Stimulated activated CD8-positive, alpha-beta memory T cell treated with anti-CD3 and anti-CD28 coated beads, Interleukin-2, amount 100 ng/mL, for 1 hour (primary cell): ENCODE results near the gene RPL15.
A peak's percentile ranks its signal among the peaks of the same experiment; 100 is the strongest.

Experiments
- DNase-seq, 2 donors: peaks; one replicate each; pipeline ENCODE4 v3.0.0-alpha.2; 2020; ENCODE audit warnings: low read depth in 2 of 2

RPL15 gene

DNA sequence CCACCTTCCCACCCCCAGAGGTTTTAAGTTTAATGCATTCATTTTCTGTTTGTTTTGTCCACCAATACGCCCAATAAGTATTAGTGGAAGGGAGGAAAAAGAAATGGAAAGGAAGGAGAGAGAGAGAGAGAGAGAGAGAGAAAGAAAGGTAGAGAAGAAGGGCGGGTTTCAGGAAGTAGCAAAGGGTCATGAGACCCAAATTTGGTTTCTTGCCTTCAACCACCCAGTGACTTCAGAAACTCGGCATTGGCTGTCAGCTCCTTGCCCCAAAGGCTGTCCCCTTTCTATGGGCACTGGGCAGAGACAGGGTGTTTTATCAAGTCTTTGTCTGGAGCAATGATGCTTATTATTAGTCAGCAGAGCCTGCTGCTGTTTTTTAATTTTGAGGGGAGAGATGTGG is 14.7 kb downstream of the RPL15 start:
- DNase-seq, result no peak

DNA sequence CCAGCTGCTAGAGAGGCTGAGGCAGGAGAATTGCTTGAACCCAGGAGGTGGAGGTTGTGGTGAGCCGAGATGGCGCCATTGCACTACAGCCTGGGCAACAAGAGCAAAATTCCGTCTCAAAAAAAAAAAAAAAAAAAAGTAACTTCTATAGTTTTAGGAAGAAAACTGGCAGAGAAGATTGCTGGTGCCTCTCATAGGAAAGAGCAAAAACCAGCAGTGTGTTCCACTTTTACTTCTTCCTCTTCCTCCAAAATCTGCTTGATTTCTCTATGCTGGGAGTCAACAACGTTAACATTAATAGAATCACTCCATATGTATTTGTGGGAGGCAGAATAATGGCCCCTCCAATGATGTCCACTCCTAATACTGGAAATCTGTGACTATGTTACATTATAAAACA is 15.6 kb downstream of the RPL15 start:
- no peak for DNase-seq

GRCh38 chr3:23934253-23934652 is 17.3 kb downstream of the RPL15 start:
- DNase-seq, result no peak

DNA sequence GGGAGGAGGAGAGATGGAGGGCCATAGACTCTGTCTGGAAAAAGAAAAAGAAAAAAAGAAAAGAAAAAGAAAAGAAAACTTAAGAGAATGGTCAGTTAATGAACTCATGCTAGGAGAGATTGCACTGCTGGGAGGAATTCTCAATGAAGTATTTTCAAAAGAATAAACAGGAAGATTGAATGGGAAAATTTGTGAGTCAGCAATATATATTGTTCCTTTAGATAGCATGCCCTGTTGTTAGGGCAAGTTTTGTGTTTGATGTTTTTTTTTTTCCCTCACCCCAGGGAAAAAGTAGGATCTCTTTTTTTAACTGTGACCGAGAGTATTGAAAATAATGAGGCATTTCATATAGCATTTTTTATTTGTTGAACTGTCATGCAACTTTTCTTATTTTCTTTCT is 20.4 kb downstream of the RPL15 start:
- DNase-seq, result no peak

DNA sequence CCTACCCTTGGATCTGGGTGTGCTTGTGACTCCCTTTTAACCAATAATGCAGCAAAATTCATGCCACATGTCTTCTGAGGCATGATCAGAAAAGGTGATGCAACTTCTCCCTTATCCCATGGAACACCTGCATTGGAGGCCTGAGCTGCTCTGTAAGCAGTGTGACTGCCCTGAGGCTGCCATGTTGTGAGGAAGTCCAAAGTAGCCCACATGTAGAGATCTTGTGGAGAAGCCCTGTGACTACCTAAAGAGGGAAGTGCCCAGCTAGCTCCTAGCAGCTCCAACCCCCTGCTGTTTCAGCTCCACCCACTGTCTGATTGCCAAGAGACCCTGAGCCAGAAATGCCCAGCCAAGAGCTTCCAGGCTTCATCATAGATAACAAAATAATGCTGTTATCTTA is 21.8 kb downstream of the RPL15 start:
- no peak for DNase-seq

DNA sequence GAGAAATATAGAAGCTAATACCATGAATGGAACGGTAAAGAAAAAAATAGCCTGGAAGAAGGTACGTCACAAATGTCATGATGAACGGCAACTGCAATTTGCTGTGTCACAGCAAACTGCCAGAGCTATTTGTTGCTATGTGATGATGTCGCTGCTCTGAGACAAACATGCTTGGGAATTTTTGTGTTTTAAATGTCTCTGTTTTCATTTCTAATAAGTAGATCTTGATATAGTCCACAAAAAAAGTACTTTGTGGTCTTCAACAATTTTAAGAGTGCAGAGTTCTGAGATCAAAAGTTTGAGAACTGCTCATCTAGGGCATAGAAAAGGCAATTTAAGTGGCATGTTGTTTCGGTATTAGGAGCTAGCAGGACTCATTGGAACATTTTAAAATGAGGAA is 23.8 kb downstream of the RPL15 start:
- no peak for DNase-seq

DNA sequence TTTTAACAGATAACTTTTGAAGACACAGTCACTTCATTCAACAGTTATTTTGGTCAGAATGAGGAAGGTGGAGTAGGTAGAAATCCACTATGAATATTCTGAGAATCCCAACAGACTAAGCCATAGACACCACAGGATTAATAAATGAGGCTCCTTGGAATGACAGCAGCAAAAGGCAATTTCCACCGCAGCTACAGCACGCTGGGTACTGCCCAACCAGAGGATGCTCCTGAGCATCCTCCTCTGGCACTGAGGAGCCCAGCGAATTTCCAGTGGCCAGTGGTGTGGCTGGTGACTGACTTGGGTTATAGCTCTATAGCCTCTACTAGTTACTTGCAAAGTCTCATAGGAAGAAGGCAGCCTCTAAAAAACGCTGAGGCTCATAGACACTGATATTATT is 24.5 kb downstream of the RPL15 start:
- no peak for DNase-seq

- no peak for DNase-seq
These were observed 25.6 kb downstream of the RPL15 start for GRCh38 chr3:23942546-23942945.

GRCh38 chr3:23944007-23944783 is 27.3 kb downstream of the RPL15 start:
- no peak for DNase-seq

DNA sequence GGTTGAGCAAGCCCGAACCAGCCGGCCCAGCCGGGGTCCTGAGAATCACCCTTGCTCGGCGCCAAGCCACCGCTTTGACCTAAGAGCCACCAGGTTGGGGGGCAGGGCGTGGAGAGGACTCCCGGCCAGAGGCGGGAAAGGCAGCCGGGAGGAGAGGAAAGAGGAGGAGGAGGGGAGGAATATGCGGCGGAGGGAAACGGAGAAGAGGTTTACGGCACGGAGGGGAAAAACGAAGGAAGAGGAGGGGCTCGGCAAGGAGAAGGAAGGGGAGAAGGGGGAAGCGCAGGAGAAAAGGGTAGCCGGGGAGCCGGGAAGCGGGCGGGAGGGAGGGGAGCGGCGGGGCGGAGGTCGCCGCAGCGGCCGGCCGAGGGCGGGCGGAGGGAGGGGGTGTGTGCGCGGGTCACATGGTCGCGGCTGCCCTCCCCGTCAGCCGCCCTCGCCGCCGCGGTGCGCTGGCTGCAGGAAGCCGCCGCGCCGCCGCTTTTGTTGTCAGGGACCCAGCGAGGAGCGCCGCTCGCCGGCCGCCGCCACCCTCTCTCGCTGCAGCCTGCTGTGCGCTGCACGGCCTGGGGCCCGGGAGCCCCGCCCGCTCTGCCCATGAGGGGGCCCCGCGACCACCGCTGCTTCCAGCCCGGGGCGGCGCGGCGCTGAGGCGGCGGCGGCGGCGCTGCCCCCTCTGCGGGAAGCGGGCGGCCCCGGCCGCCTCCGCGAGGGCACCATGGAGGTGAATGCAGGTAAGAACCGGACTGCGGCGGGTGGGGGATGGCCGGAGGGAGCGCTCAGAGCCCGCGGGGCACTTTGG is 28.1 kb downstream of the RPL15 start, which contains the start of gene NR1D2:
TSS of gene NR1D2 (plus strand) at position 426 of the 802 bp plus-strand sequence. CDS start at position 719, 293 bp downstream.
- peak; percentile 63 to 66 for DNase-seq

GRCh38 chr3:23945663-23945912 is 28.7 kb downstream of the RPL15 start:
- DNase-seq, result no peak

DNA sequence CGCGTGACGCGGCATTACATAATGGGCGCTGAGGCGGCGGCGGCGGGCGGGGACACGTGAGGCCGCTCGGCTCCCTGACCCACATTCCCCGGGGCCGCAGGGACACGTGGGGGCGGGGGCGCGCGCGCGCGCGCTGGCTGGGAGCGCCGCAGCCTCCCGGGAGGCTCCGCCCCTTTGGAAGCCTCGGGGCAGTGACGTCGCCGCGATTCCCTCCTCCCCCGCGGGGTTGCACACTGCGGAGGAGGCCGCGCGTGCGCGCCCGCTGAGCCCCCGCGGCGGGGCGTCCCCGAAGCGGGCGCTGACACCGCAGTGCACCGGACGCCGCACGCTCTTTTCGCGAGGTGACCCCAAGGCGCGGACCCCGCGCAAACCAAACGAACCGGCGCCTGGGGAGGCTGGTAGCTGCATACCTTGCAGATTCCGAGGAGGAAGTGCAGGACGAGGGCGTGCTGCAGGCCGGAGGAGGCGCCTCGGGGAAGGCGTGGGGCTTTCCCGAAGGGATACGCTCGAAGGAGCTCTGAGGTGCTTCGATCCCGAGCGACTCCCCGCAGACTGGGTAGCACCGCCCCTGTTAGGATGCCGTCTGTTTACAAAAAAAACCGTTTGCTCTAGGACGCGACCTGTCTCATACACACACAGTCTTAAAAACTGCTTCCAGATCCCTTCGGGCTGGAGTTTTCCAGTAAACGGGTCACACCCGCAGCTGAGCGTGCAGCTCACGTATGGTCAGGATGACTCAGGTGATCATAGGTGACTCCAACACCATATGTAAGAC is 29.2 kb downstream of the RPL15 start:
- peak; percentile 95 to 97 for DNase-seq

DNA sequence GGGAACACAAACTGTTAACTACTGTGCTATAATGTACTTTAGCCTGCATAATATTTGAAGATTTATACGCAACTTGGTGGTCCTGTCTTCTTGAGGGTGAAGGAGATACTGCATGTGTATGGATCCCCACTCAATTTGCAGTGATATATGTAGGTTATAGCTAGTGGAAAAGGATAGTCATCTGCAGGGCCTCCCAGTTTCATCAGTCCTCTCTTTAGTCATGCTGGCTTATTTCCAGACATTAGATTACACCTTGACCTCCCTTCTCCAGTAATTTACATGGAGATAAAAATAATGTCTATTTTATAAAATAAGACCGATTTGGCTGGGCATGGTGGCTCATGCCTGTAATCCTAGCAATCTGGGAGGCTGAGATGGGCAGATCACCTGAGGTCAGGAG is 31.8 kb downstream of the RPL15 start:
- DNase-seq, result no peak

DNA sequence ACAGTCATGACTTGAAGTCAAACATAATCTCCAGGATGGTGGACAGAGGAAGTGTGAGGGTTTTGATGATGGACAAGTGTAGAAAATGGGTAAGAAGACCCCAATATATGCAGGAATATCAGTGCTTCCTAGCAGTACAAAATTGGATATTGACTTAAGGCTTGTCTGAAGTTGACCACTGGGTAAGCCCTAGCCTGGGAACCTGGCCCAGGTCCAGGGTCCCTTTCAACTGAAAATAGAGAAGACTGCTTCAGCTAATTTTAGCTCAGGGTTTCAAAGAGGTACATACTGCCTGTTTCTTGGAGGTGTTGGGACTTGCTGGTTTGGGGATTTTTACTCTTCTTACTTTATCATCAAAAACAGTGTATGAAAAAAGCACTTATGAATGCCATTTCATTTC is 32.9 kb downstream of the RPL15 start:
- DNase-seq, result no peak

GRCh38 chr3:23950293-23950692 is 33.4 kb downstream of the RPL15 start:
- DNase-seq, result no peak

GRCh38 chr3:23952646-23953045 is 35.7 kb downstream of the RPL15 start:
- no peak for DNase-seq

- DNase-seq, result no peak
These were observed 36.6 kb downstream of the RPL15 start for GRCh38 chr3:23953523-23953922.

DNA sequence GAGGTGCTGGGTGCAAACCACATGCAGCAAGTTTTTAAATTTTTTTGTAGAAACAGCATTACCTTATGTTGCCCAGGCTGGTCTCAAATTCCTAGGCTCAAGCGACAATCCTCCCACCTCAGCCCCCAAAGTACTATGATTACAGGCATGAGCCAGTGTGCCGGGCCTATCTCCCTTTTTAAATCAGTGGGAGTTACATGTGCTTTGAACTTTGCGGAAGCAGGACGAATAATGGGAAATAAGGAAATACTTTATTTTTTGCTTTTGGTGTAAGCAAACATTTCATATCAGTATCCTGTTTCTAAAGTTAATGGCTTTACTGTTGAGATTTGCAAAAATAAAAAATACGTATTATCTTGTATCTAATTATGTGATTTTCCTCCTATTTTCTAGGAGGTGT is 37.2 kb downstream of the RPL15 start:
- DNase-seq, result no peak

DNA sequence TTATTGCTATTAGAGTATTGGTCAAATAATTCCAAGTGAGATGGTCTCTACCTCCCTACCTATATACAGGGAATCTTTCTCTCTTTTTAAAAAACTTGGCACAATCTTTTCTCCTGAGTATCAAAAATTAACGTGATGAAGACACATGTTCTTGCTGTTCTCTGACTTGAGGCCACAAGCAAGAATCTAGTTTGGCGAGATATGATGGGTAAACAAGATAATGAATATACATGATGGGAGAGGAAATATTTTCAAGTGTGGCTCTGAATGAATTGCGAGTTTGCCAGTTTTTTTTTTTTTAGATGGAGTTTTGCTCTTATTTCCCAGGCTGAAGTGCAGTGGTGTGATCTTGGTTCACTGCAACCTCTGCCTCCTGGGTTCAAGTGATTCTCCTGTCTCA is 39.8 kb downstream of the RPL15 start:
- no peak for DNase-seq

GRCh38 chr3:23959135-23959900 is 42.4 kb downstream of the RPL15 start:
- no peak for DNase-seq

- DNase-seq, result no peak
These were observed 43.7 kb downstream of the RPL15 start for GRCh38 chr3:23960649-23961048.

GRCh38 chr3:23961066-23961465 is 44.1 kb downstream of the RPL15 start:
- DNase-seq, result no peak
